Measurements from ENCODE around the gene RHNO1.

DNA sequence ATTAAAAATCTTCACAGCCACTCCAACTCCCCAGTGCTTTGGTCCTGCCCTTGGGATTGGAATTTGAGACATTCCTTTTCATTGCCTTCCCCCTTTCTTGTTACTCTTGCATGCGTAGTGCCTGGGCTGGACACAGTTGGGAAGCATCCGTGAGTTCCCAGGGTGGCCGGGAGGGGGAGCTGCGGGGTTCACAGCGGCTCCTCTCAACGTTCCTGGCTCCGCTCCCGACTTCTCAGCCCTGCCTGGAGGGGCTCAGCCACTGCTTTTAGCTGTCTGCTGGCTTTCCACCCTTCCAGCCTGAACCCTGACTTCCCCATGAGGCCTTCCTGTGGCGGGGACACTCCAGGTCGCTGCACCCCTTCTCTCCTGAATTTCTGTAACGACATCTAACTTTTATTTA lies 23.4 kb upstream of the RHNO1 start:
- TF ChIP-seq, protein P1, sequence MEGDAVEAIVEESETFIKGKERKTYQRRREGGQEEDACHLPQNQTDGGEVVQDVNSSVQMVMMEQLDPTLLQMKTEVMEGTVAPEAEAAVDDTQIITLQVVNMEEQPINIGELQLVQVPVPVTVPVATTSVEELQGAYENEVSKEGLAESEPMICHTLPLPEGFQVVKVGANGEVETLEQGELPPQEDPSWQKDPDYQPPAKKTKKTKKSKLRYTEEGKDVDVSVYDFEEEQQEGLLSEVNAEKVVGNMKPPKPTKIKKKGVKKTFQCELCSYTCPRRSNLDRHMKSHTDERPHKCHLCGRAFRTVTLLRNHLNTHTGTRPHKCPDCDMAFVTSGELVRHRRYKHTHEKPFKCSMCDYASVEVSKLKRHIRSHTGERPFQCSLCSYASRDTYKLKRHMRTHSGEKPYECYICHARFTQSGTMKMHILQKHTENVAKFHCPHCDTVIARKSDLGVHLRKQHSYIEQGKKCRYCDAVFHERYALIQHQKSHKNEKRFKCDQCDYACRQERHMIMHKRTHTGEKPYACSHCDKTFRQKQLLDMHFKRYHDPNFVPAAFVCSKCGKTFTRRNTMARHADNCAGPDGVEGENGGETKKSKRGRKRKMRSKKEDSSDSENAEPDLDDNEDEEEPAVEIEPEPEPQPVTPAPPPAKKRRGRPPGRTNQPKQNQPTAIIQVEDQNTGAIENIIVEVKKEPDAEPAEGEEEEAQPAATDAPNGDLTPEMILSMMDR (conservative IDR thresholded peaks at IDR 0.05; ENCODE audit: low read length): no peak
- TF ChIP-seq EZH2phosphoT487 (IDR thresholded peaks at IDR 0.05; ENCODE audit: borderline replicate concordance): no peak

Data from Loucy (cell line).